ENCODE results near the gene ANKRD28.

DNA sequence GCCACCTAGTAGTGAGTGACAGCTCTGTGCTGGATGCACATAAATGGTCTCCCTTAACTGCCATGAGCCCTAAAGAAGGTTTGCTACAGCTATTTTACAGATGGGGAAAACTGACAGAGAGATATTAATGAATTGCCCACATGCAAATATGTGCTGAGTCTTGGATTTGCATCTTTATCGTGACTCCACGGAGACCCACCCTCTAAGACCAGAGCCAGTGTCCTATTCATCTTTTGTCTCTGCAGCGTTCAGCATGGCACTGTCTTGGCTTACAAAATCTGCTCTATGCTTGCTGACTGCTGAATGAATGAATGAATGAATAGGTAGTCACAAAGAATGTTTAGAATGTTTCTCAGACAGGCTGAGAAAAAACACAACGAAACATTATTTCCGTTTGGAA lies 147.9 kb downstream of the ANKRD28 start:
- TF ChIP-seq, protein P1, sequence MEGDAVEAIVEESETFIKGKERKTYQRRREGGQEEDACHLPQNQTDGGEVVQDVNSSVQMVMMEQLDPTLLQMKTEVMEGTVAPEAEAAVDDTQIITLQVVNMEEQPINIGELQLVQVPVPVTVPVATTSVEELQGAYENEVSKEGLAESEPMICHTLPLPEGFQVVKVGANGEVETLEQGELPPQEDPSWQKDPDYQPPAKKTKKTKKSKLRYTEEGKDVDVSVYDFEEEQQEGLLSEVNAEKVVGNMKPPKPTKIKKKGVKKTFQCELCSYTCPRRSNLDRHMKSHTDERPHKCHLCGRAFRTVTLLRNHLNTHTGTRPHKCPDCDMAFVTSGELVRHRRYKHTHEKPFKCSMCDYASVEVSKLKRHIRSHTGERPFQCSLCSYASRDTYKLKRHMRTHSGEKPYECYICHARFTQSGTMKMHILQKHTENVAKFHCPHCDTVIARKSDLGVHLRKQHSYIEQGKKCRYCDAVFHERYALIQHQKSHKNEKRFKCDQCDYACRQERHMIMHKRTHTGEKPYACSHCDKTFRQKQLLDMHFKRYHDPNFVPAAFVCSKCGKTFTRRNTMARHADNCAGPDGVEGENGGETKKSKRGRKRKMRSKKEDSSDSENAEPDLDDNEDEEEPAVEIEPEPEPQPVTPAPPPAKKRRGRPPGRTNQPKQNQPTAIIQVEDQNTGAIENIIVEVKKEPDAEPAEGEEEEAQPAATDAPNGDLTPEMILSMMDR (IDR thresholded peaks at IDR 0.05) = no peak
- TF ChIP-seq POLR2A (IDR thresholded peaks at IDR 0.05) = no peak

Data from uterus (tissue), 2 donors.